HG02798 (cell line): ENCODE data around the gene ARID1B.

Source experiments
- ATAC-seq: cut with Tn5 transposase; IDR thresholded peaks from one replicate; pipeline ENCODE4 v1.9.1; 2021; ENCODE audit warnings: mild to moderate bottlenecking; ENCODE audit not compliant: unreplicated experiment, poor library complexity

Gene ARID1B

GRCh38 chr6:157185986-157186385, 408.8 kb downstream of the ARID1B start:
- no peak for ATAC-seq

GRCh38 chr6:157186785-157187181, 409.6 kb downstream of the ARID1B start:
- no peak for ATAC-seq

GRCh38 chr6:157187182-157188083, 410.3 kb downstream of the ARID1B start:
- ATAC-seq: no peak

GRCh38 chr6:157188213-157188612, 411.0 kb downstream of the ARID1B start:
- ATAC-seq: no peak

- ATAC-seq: no peak
Measured at GRCh38 chr6:157193443-157193996, 416.3 kb downstream of the ARID1B start.

GRCh38 chr6:157194110-157194509, 416.9 kb downstream of the ARID1B start:
- no peak for ATAC-seq

GRCh38 chr6:157194643-157195042, 417.5 kb downstream of the ARID1B start:
- ATAC-seq: no peak

- ATAC-seq: no peak
Measured at GRCh38 chr6:157196391-157196790, 419.2 kb downstream of the ARID1B start.

- ATAC-seq: no peak
Measured at GRCh38 chr6:157198425-157199279, 421.5 kb downstream of the ARID1B start.

GRCh38 chr6:157200117-157200516, 422.9 kb downstream of the ARID1B start:
- ATAC-seq: no peak

- ATAC-seq: no peak
Measured at GRCh38 chr6:157200611-157201010, 423.4 kb downstream of the ARID1B start.

- no peak for ATAC-seq
Measured at GRCh38 chr6:157201083-157201482, 423.9 kb downstream of the ARID1B start.

- peak; percentile 99 for ATAC-seq
Measured at GRCh38 chr6:157203312-157203744, 426.1 kb downstream of the ARID1B start.

GRCh38 chr6:157203764-157204163, 426.6 kb downstream of the ARID1B start:
- no peak for ATAC-seq

- ATAC-seq: no peak
Measured at GRCh38 chr6:157205473-157206358, 428.5 kb downstream of the ARID1B start.

GRCh38 chr6:157206359-157206815, 429.2 kb downstream of the ARID1B start:
- no peak for ATAC-seq

- no peak for ATAC-seq
Measured at GRCh38 chr6:157207521-157208076, 430.4 kb downstream of the ARID1B start.

- no peak for ATAC-seq
Measured at GRCh38 chr6:157209865-157210530, 432.8 kb downstream of the ARID1B start.

GRCh38 chr6:157210954-157211353, 433.8 kb downstream of the ARID1B start:
- no peak for ATAC-seq
